Stomach (tissue), 4 donors: Measurements from ENCODE around the gene PEAK1.

Source experiments
- EP300 ChIP-seq: sonication (generic); formaldehyde crosslinking; IDR thresholded peaks from one replicate; pipeline ENCODE4 v1.6.1; 2017; ENCODE audit warnings: antibody characterized with exemption
- POLR2A ChIP-seq, 4 donors: fragments of 450-650 bp; IDR thresholded peaks; one replicate each; pipeline ENCODE4 v1.6.1; 2016; ENCODE audit warnings: antibody characterized with exemption in 4 of 4, control low read depth in 2 of 4, mild to moderate bottlenecking in 1 of 4, moderate library complexity in 1 of 4
- POLR2AphosphoS5 ChIP-seq, 3 donors: sonication (generic); formaldehyde crosslinking; IDR thresholded peaks; one replicate each; pipeline ENCODE4 v1.6.1; 2016; ENCODE audit warnings: antibody characterized with exemption in 3 of 3
- TF ChIP-seq, protein P1 (sequence below), 7 experiments: fragments of 450-650 bp in 4 of 7; fragments of 200-600 bp in 3 of 7; sonication (generic) in 3 of 7; IDR thresholded peaks; one replicate each; pipeline ENCODE4 v1.5.1; 2016 to 2019; ENCODE audit warnings: antibody characterized with exemption in 7 of 7, control low read depth in 2 of 7, mild to moderate bottlenecking in 1 of 7

DNA sequence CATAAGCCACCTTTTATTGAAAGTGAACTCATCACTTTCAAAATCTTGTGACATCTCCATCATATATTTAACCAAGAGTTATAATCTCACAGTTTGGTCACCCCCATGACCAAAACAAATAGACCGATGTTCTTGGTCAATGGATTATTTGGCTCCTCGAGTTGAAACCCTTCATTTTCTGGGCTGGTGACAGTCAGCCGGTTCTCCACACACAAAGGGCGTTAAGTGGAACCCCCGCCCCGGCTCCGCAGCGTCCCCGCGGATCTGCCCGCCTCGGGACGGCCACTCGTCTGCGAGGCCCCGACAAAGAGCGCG is 349.8 kb downstream of the PEAK1 start:
- TF ChIP-seq, protein P1, sequence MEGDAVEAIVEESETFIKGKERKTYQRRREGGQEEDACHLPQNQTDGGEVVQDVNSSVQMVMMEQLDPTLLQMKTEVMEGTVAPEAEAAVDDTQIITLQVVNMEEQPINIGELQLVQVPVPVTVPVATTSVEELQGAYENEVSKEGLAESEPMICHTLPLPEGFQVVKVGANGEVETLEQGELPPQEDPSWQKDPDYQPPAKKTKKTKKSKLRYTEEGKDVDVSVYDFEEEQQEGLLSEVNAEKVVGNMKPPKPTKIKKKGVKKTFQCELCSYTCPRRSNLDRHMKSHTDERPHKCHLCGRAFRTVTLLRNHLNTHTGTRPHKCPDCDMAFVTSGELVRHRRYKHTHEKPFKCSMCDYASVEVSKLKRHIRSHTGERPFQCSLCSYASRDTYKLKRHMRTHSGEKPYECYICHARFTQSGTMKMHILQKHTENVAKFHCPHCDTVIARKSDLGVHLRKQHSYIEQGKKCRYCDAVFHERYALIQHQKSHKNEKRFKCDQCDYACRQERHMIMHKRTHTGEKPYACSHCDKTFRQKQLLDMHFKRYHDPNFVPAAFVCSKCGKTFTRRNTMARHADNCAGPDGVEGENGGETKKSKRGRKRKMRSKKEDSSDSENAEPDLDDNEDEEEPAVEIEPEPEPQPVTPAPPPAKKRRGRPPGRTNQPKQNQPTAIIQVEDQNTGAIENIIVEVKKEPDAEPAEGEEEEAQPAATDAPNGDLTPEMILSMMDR (IDR thresholded peaks at IDR 0.05) = no peak
- TF ChIP-seq POLR2A (IDR thresholded peaks at IDR 0.05) (no peak), POLR2AphosphoS5 (IDR thresholded peaks at IDR 0.05) (no peak), EP300 (no peak)
